GM21381 (cell line): ENCODE results near the gene VIPAS39.

ENCODE experiments used
- ATAC-seq: cut with Tn5 transposase; IDR thresholded peaks from one replicate; pipeline ENCODE4 v1.9.1; 2021; ENCODE audit warnings: mild to moderate bottlenecking, moderate library complexity; ENCODE audit not compliant: unreplicated experiment

VIPAS39 gene

DNA sequence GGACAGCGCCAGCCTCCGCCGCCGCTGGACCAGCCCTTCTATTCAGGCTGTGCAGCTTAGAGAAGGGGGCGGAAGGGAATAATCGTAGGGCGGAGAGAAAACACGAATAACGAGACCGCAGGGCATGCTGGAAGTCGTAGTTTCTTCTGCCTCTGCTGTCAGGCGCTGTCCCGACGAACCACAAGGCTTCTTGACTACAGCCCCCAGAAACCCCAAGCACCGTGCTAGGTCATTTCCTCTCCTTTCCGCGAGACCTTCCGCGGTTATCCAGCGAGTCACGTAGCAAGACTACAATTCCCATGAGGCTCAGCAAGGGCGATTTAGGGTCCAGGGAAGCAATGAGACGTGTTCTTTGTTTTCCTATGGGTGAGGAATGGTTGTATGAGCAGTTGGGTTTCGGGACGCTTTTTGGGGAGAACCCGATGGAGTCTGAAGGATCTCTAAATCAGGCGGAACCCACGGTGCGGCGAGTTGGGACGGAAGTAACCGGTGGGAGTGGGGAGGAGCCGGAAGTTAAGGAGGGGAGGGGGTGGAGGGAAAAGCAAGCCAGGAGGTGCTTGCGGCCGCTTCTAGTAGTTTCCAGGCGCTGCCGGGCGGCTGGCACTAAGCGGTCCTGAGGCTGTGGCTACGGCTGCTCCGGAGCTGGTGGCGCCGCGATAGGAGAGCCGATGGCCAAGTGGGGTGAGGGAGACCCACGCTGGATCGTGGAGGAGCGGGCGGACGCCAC lies at the start of gene VIPAS39, which contains the start of gene AHSA1:
Gene VIPAS39, minus strand, starts transcription at position 80 of the 727 bp plus-strand sequence. CDS start 3,499 bp downstream, outside the sequence.
Gene AHSA1, plus strand, starts transcription at position 572 of the 727 bp plus-strand sequence. Its CDS starts 97 bp downstream, at position 669.
- ATAC-seq = peak; percentile 86

DNA sequence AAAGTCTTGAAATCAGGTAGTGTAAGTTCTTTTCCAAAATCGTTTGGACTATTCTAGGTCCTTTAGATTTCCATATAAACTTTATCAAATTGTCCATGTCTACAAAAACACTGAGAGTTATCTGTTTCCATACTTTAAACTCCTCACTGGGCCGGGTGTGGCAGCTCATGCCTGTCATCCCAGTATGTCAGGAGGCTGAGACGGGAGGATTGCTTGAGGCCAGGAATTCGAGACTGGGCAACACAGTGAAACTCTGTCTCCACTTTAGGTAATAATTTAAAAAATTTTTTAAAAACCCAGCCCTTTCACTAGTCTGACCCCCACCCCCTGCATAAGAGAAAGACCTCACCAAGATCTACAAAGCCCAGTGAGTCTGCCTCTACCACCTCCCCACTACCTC lies 47.6 kb upstream of the VIPAS39 start:
- ATAC-seq = no peak

DNA sequence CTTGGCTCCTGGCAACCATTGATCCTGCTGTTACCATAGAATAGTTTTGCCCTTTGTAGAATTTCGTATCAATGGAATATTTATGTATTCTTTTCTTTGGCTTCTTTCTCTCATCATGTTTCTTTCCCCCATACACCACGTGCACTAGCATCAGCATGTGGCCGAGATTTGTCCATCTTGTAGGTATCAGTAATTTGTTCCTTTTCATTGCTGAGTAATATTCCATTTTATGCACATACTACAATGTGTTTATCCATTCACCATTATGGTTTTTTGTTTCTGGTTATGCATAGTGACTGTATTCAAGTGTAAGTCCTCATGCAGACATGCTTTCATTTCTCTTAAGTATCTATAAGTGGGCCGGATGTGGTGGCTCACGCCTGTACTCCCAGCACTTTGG lies 45.7 kb upstream of the VIPAS39 start:
- no peak for ATAC-seq

DNA sequence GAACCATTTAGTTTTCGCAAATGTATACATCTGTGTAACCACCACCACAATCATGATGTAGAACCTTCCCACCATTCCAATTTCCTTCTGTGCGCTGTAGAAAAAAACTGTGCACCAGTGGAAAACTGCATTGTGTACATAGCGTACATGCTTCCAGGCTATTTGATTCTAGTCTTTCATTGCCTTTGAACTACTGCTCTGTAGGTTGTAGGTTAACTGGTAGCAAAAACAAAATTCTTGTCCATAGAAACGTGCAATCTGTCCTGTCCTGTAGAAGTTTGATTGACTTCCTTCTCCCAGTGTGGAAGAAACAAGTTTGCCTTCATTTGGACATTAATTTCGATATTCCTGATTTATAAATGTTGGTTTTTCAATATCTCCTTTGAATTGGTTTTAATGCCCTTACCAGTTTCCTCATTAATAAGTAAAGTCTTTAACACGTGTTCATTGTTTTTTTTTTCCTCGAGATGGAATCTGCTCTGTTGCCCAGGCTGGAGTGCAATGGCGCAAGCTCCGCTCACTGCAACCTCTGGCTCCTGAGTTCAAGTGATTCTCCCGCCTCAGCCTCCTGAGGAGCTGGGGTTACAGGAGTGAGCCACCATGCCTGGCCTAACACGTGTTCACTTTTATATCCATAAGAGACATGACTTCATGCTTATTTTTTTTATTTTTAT lies 44.8 kb upstream of the VIPAS39 start:
- ATAC-seq = no peak

DNA sequence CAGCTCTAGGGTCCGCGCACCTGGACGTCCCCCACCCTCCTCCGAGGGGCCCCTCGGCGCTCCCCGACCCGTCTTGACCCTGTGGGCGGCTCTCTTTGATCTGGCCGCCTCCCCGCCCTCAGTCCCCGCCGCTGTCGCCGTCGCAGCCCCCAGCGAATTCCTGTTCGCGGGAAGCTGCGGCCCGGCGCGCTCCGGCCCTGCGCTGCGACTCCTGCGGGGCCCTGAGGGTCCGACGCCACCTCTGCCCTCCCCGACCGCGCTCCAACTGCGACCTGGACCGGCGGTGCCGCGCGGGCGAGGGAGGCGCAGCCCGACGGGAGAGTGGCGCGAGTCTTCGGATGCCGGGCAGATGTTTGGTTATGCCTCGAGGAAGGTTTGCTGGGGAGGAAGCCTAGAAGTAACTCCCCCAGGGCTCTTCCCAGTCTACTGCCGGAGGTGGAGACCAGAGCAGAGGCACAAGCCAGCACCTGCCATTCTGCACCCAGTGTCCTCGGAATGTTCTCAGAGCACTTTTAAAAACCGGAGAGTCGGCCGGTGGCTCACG lies 41.7 kb upstream of the VIPAS39 start:
- ATAC-seq = peak; percentile 27

DNA sequence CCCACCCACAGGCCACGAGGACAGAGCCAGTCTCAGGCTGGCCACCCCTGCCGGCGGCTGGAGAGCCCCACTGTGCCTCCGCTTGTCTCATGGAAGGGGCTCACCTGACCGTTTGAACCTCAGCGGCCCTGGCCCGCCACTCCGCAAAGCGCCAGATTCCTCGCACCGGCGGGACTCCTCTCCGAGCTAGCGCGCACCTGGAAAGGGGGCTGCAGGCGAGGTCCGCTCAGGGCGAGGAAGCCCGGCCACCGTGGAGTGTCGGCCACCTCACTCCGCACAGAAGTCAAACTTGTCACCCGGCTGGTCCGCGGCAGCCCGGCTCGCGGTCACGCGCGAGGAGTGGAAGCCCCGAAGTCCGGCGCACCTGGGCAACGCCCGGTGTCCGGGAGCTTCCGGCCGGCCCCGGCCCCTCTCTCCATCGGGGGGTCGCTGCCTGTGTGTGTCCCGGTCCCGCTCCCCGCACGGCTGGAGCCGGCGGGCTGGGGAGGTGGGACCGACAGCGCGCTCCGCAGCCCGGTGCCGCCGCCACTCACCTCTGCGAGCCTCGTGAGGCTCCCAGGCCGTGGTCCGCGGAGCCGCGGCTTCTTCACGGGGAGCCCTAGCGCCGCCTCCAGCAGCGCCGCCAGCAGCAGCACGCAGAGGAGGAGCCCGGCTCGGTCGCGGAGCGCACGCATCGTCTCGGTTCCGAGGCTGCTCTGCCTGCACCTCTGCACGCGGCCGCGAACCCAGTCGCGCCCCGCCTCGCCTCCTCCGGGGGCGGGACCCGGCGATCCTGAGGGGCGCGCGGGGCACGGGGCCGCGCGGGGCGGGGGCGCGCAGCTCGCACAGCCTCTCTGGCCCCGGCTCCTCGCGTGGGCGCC lies 40.9 kb upstream of the VIPAS39 start, which contains the start of gene ISM2:
Gene ISM2, minus strand, starts transcription at position 697 of the 860 bp plus-strand sequence. Its CDS starts 23 bp downstream, at position 674.
- ATAC-seq = peak; percentile 69

DNA sequence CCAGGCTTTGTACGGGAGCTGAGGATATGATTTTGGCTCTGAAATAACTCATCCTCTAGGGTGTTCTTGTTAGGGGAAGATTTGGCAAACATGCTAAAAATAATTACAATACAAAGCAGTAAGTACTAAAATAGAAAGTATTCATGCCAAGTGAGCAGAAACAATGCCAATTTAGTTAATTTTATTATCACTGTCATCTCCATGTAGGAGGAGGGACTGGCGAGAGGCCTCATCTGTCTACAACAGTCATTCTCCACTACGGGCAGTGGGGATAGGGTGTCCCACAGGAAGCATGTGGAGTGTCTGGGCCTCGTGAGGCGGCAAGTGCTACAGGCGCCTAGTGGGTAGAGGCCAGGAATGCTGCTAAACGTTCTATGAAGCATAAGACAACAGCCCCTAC lies 37.9 kb upstream of the VIPAS39 start:
- no peak for ATAC-seq

DNA sequence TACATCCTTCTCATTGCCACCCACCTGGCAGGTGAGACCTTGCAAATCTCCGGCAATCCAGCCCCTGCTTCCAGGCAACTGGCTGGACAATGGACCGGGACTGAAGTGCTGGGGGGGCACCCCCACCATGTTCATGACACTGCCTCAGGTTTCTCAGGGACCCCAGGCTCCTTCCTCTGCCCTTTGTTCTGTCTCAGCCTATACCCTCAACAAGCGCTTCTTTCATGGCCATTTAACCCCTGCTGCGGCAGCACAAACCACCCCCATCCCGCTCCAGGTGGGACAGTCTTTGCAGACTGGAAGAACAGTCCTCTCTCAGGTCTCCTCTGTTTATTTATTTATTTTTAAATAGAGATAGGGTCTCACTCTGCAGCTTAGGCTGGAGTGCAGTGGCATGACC lies 33.7 kb upstream of the VIPAS39 start:
- ATAC-seq = no peak

DNA sequence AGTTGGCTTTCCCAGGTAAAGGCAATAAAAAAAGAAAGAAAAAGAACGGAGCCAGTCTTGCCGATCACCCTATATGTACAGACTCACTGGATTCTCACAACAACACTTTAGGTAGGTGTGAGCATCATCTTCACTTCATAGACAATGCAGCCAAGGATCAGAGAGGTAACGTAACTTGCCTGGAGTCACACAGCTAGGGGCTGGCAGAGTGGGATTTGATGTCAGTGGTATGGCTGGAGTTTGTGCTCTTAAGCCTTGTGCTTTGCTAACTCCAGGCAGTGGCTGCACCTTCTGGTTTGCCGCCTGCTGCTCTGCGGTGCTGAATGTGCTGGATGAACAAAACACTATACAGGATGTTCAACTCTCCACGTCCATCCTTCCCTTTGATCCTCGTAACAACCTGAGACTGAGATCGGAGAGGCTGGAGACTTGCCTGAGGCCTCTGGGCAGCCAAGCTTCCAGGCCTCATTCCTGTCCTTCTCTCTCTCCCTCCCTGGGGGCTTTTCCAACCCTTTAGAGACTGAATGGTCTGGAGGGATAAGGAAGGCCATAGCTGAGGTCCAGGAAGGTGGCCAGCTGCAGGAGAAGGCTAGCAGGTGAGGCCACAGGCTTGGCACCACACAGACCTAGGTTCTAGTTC lies 33.1 kb upstream of the VIPAS39 start:
- no peak for ATAC-seq

DNA sequence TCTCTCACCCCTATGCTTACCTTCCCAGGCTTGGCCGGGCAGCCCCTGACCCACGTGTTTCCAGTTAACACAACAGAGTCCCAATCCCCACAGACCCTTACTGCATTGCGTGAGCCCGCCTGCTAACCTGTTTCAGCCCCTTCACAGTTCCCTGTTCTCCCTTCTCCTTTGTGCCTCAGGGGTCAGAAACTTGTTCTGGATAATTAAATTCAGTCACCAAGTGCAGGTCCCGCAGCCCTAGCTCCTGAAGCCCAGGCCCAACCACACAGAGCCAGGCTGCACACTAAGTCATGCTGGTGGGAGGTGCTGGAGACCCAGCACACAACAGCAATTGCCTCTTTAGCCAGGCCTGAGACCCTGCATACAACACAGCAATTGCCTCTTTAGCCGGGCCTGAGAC lies 31.6 kb upstream of the VIPAS39 start:
- no peak for ATAC-seq

DNA sequence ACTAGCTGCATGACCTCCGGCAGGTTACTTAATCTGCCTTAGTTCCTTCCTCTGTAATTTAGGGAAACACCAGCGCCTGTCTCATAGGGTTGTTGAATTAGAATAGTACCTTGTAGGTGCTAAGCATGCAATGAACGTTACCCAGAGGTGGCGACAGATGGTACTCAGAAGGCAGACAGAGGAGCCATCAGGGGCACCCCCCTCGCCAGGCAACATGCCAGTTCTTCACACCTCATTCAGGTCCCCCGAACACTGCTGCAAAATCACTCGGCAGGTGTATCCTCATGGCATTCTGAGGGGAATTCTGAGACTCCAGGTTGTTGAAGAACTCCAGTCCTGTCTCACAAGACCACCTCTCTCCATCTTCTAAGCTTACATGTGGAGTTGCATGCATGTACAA lies 31.2 kb upstream of the VIPAS39 start:
- ATAC-seq = no peak

DNA sequence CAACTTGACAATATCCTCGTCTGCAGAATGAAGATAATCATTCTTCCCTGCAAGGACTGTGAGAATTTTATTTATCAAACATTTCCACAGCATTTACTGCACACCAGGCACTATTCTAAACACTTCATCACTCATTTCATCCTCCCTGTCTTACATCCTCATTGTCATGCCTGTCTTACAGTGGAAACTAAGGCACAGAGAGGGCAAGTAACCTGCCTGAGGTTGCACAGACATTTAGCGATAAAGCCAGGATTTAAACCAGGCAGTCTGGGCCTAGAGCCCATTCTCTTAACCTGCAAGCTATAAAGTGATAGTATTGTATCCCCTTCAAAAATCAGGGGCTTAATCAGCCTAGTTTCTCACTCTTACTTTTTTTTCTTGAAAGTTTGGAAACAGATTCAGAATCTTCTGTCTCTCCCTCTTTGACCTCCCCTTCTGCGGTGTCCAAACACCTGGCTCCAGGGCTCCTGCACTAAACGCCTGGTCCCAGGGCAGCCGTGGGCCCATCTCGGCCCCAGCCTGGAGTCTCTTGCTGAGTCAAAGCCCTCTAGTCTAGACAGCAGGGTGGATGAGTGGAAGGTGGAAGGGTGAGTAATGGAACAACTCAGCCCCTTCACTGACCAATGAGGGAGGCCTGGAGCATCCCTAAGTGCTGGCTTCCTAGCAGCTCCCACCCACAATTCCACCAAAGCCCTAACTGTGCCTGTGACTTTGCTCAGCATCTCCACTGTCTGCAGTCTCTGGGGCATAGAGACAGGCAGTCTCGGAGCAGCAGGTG lies 28.7 kb upstream of the VIPAS39 start:
- ATAC-seq = no peak

DNA sequence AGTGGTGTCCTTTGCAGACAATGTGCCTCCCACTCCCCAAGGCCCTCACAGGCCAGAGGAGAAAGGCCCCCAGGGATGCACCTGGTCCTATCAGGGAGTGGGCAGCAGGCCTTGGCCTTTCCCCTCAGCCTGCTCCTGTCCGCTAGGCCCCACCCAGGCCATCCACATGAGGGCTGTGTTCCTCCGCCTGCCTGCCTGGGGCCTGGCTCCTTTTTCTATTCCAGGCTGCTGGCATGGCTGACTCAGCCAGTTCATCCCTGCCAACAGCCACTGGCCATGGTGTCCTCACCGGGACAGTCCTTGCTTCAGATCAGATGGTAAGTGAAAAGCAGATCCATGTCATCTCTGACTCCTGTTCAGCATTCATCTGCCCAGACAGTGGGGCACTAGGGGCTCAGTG lies 27.9 kb upstream of the VIPAS39 start:
- no peak for ATAC-seq

DNA sequence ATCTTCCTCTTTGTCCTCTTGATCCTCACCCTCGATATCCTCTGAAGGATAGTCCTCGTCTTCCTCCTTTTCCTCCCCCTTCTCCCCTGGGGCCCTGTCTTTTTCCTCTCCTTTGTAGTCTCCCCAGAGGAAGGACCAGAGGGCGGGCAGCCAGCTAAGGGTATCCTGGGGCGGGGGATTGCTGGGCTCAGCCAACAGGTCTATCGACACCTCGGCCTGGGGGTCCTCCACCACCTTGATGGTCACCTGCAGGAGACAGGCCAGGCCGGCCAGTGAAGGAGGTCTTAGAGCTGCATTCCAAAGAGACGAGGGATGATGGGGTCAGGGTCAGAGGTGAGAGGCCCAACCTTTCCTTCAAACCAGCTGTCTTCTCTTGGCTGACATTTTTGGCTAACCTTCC lies 25.0 kb upstream of the VIPAS39 start:
- ATAC-seq = no peak

DNA sequence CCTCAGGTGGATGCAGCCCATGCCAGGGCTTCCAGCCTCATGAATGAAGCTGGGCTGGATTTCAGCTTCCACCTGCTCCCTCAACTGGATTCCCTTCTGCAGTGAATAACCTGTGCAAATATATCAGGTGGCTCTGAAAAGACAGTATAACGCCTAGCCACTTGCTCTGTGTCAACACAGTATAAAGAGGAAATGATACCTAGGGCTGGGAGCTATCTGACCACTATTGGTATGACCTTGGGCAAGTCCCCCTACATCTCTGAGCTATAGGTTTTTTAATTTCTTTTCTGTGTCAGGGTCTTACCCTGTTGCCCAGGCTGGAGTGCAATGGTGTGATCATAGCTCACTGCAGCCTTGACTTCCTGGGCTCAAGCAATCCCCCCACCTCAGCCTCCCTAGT lies 21.4 kb upstream of the VIPAS39 start:
- peak; percentile 85 for ATAC-seq

DNA sequence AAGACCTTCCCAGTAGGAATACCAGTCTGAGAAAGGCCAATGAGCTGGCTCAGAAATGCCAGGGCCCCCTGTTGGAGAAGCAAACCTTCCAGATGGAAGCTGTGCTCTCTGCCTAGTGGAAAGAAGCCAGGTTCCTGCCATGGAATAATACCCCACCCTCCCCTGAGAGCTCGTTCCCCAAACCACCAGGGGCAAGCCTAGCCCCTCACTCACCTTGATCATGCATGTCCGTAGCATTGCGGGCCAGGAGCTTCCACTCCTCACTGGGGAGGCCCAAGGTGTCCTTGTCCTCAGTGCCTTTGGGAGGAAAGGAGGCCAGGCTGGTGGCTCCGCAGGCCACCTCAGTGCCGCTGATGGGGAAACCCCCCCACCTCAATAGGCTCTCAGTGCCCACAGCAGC lies 20.6 kb upstream of the VIPAS39 start:
- ATAC-seq = no peak

DNA sequence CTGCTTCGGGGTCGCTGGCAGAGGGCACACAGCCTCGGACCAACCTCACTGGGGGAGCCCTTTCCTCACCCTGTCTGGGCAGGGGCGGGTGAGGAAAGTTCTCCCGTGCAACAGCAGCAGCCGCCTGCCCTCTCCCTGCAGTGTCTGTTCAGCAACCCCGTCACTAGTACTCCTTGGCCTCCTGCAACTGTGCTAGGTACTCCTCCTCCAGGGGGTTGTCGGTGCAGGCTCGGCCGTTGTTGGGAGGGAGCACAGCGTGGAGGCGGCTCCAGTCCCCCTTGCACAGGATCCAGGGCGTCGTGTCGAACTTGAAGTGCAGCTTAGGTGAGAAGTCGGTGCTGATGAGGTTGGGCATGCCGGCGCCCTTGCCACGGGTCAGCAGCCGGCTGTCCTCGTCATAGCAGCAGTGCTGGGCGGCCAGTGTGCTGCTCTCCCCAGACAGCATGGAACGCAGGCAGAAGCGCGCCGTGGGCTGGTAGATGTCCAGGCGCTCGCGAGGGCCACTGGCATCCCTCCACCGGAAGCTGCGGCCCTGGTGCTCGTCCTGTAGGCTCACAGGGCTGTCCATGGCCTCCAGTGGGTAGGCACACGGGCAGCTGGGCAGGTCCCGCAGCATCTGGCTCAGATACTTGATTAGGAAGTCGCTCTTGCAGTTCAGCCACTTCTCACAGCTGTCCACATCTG lies 18.2 kb upstream of the VIPAS39 start:
- ATAC-seq = no peak

DNA sequence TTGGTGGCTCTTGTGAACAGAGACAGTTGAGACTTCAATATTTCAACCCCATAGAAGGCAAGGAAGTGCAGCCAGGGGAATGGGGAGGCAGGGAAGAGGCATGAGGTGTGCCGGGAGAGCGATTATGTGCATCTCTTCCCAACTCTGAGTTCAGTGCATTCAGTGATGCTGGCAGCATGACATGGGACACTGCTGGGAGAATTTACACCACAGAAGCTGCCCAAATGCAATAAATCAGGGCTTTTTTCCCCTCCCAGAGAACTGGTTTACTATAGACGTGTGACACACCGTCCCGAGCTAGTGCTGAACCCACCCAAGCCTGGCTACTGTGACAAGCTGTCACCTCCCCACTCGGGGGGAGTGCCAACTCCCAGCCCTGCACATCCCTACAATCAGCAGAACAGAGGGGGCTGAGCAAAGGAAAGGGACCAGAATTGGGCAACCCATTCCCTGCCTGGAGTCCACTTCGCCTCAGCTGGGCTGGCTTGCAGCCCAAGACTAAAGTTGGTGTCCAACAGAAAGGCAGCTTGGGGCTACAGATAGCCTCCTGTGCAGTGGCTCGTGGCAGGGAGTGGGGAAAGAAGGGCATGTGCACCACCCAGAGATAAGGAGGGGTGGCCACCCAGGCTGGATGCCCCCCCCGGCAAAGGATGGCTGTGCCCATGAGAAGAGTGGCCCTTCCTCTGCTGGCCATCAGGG lies 17.2 kb upstream of the VIPAS39 start:
- ATAC-seq = no peak

DNA sequence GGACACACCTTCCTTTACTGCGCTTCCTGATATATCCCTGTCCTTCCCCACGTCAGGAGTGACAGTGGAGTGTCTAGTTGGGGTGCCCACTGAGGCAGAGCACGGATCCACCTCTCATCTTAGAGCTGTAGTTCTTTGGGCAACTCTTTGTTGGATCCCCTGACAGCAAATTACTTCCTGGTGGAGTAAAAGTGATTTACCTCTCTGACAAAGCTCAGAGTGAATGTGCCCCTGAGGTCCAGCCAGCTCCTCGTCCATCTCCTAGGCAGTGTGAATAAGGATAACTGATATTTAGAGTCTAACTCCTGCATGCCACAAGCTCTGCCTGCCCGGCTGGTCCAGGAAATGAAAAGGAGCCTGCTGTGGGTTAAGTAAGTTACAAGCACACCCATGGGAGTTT lies 16.5 kb upstream of the VIPAS39 start:
- no peak for ATAC-seq
